ENCODE data around the gene MRGPRF.

The MRGPRF gene

DNA sequence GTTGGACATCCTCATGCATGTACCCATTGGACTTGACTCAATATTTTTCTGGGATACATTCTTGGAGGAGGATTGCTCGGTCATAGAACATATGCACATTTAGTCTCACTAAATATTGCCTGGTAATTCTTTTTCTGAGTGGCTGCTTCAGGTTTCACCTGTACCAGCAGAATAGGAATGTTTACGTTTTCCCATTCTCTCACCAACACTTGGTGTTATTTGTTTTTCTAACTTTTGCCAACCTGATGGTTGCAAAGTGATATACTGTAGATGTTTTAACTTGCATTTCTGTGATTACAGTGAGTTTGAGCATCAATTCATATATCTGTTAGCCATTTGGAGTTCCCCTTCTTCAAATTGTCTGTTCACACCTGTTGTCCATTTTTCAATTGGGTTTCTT lies 30.9 kb downstream of the MRGPRF start:
- TF ChIP-seq, protein P1, sequence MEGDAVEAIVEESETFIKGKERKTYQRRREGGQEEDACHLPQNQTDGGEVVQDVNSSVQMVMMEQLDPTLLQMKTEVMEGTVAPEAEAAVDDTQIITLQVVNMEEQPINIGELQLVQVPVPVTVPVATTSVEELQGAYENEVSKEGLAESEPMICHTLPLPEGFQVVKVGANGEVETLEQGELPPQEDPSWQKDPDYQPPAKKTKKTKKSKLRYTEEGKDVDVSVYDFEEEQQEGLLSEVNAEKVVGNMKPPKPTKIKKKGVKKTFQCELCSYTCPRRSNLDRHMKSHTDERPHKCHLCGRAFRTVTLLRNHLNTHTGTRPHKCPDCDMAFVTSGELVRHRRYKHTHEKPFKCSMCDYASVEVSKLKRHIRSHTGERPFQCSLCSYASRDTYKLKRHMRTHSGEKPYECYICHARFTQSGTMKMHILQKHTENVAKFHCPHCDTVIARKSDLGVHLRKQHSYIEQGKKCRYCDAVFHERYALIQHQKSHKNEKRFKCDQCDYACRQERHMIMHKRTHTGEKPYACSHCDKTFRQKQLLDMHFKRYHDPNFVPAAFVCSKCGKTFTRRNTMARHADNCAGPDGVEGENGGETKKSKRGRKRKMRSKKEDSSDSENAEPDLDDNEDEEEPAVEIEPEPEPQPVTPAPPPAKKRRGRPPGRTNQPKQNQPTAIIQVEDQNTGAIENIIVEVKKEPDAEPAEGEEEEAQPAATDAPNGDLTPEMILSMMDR (conservative IDR thresholded peaks at IDR 0.05; ENCODE audit: low read depth): no peak
- H3K27ac ChIP-seq: no peak overlapping the region
- no peak for DNase-seq (ENCODE audit: low spot score)
- ChIA-PET CTCF (no interaction called here), POLR2A (ENCODE audit: low non-redundant PET) (no interaction called here)

DNA sequence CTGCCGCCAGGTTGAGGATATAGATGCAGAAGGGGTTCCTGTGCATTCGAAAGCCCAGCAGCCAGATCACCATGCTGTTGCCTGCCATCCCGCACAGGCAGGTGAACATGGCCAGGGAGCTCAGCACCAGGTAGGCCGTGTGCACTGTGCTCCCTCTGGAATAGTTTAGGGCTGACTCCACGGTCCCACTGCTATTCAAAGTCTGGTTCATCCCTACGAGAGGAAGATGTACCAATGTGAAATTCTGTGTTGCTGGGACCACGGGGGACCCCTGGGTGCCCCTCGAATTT lies 32.3 kb downstream of the MRGPRF start, which contains the start of gene MRGPRD:
Gene MRGPRD (minus strand): TSS at position 211 of the 290 bp plus-strand sequence. CDS start 0 bp downstream, at position 211.
- no peak for DNase-seq (ENCODE audit: low spot score)
- TF ChIP-seq, protein P1 (conservative IDR thresholded peaks at IDR 0.05; ENCODE audit: low read depth): no peak
- ChIA-PET POLR2A (ENCODE audit: low non-redundant PET) (no interaction called here), CTCF (no interaction called here)
- no peak within 1 kb of the TSS for H3K27ac ChIP-seq

DNA sequence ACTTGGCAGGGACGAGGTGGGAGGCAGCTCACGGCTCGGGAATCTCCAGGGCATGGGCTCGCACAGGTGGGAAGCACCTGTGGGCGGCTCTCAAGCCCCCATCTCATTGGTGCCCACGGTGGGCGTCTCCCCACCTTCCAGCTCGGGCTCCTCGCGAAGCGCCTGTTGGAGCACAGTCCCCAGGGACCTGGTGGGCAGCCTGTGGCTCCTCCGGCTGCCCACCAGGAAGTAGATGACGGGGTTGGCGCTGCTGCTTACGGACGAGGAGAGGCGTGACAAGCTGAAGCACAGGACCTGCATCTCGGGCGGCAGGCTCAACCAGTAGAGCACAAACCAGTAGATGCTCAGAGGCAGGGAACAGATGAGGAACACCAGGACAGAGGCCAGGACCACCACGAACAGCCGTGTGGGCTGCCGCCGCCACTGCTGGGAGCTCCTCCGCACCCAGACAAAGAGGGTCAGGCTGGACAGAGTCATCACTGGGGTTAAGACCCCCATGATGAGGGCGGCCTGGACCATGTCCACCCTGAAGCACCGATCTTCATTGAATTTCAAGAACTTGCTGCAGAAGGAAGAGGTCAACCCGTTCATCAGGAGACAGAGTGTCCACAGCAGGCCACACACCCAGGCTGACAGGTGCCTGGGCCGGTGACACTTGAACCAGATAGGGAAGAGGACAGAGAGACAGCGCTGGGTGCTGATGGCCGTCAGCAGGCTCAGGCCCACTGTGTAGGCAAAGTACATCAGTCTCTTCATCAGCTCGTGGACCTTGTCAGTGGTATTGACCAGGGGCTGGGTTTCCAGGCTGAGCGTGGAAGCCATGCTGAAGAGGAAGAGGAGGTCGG lies 32.9 kb downstream of the MRGPRF start:
- H3K27ac ChIP-seq: no peak overlapping the region
- DNase-seq (ENCODE audit: low spot score): no peak
- TF ChIP-seq, protein P1 (conservative IDR thresholded peaks at IDR 0.05; ENCODE audit: low read depth): no peak
- ChIA-PET CTCF (no interaction called here), POLR2A (ENCODE audit: low non-redundant PET) (no interaction called here)

DNA sequence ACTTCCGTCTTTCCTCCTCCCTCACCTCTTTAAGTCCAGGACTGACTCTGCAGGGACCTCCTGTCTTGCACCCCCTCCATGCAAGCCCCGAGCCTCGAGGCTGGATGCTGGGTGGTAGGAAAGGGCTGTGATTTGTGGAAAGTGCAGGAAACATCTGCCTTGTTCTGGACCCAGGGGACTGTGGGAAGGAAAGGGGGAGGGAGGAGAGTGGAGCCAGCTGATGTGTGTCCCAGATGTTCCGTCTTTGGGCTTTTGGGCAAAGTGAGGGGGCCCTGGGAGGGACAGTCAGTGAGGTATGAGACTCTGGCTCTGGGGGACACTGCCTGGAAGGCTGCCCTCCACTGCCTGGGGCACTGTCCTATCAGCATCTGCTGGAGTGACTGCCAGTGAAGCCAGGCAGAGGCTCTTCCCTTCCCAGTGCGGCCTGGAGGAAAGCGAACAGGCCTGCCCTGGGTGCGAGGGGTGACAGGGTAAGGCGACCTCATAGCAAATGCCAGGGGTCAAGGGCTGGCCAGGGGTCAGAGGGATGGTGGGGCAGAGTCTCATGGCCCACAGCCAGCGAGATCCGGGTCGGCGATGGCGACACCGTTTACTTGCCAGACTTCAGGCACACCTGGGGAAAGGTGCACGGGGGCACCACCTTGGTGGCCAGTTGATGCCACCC lies 34.0 kb downstream of the MRGPRF start:
- DNase-seq (ENCODE audit: low spot score): no peak
- TF ChIP-seq, protein P1 (conservative IDR thresholded peaks at IDR 0.05; ENCODE audit: low read depth): no peak
- ChIA-PET POLR2A (ENCODE audit: low non-redundant PET) (no interaction called here), CTCF (no interaction called here)
- H3K27ac ChIP-seq: no peak overlapping the region

DNA sequence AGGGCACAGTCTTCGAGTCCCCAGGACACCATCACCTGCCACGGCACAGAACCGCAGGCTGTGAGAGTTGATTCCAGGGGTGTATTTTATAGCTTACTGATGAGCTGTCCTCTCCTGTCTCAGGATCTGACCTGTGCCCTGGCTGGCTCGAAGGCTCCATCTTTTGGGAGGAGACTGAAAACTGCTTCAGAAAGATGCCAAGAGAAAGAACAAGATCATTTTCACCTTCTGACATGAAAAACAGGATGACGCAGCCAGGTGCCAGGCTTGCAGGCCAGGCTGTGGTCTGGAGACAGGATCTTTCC lies 34.5 kb downstream of the MRGPRF start:
- ChIA-PET CTCF (no interaction called here), POLR2A (ENCODE audit: low non-redundant PET) (no interaction called here)
- DNase-seq (ENCODE audit: low spot score): no peak
- no peak overlapping the region for H3K27ac ChIP-seq
- TF ChIP-seq, protein P1 (conservative IDR thresholded peaks at IDR 0.05; ENCODE audit: low read depth): no peak

DNA sequence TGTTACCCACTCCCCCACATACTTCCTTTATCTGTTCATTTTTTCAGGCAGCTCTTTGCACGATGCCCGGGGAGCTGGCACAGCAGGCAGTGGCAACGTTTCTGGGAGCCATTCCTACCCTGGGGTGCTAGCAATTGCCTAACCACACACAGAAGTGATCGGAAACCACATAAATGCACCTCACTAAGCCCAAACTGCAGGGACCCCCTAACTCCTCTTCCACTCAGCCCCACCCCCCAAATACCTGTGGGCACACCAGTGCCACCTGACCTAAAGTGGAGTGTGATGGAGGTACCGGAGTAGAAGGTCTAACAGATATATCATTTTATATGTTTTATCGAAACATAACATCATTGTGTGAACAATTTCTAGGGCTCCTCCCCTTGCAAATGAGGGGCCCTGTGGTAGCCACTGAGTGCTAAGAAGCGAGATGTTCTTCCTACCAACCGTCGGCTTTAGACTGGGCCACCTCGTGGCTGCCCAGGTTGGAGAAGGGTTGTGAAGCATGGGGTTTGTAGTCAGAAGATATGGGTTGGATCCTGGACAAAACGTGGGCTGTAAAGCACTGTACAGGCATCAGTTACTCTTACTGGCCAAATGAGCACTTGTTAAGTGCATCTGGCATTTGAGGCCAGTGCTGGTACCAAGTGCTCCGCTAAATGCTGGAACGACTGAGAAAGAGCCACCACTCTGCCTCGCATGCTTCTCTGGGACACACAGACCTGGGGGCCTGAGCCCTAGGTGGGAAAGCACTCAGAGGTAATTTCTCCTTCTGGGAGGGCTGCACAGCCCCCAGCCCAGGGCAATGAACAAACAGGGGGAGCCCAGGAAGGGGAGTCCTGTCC lies 35.0 kb downstream of the MRGPRF start:
- no peak for DNase-seq (ENCODE audit: low spot score)
- no peak overlapping the region for H3K27ac ChIP-seq
- CTCF ChIA-PET: no interaction called here
- POLR2A ChIA-PET (ENCODE audit: low non-redundant PET): no interaction called here
- TF ChIP-seq, protein P1 (conservative IDR thresholded peaks at IDR 0.05; ENCODE audit: low read depth): no peak
